Hematopoietic multipotent progenitor cell (in vitro differentiated cells): ENCODE data around the gene ZMYND10. TPM values are rescaled to one million over a fixed set of nuclear protein-coding genes. Genes with fewer than 3 reads are reported as not detected.
A peak's percentile ranks its signal among the peaks of the same experiment; 100 is the strongest.

Source experiments
- DNase-seq, 3 donors: peaks; one replicate each; pipeline ENCODE4 v3.0.0-alpha.2; 2011 to 2015; ENCODE audit warnings: low read depth in 2 of 3, low spot score in 2 of 3
- total RNA-seq: library from RNA; depleted of rRNA; stranded (reverse); fragments of >200 nt; gene quantifications from one replicate; pipeline ENCODE4 v1.2.3, GENCODE V29; 2012

The ZMYND10 gene
- total RNA-seq, 1 donor, result 3.8 TPM

DNA sequence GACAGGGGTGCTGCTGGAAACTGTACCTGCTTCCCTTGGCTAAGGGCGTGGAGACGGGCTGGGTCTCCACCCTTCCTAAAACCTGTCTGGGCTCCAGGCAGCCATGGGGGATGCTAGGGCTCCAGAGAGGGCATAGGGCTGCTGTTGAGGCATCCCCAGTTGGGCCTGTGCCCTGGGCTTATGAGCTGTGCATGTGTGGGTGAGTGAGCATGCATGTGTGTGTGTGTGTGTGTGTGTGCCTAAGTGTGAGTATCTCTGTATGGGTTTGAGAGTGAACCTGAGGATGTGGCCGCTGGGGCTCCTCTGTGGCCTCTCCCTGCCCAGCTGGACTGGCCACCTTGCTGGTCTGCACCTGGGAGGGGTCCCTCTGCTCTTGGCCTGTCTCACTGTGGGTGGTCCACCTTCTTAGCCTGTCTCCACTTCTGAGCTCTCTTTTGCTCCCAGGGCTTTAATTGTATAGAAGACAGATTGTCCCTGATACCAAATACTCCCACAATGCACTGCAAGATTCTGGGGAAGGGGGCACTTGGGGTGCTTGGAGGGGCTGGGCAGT is 25.7 kb upstream of the ZMYND10 start:
- DNase-seq, result no peak

DNA sequence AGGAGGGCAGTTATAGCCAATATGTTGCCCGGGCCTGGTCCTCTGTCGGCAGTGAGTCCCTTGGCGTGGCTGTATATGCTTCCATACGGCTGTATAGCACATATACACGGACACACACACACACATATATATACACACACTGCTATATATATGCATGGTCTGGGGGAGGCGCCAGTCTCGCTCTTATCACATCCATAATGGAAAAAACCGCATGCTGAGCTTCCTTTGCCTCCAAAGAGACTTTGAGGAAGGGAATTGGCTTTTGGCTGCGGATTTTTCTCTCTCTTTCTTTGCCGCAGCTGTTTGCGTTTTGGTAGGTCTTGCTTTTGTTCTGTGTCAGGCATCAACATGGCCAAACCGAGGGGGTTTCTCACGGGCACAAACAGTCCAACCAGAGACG is 25.1 kb upstream of the ZMYND10 start:
- DNase-seq, result peak in 1 of 3 donors; percentile 19

DNA sequence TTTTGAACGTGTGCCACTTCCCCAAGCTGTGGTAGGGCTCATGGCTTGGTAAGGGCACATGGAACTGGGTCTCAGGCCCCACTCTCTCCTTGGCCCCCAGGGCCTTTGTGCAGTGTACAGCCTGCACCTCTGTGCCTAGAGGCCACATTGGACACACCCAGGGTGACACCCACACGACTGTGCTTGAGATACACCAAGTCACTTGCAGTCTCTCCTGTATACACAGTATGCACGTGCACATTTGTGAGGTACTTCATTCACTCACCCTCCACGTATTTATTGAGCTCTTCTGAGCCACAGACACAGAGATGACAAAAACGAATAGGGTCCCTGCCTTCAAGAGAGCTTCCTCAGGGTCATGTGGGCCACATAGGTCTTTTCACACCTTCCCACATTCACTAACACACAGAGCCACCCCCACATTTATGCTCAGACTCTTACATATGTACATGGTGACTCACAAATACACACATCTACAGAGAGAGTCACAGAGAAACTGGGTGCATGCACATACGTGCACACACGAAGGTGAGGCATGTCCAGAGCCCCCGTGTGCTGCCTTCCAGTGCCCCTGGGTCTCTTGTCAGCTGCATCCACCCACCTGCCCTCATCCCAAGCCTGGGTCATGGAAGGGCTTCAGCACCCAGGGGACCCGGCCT is 23.6 kb upstream of the ZMYND10 start:
- DNase-seq, result no peak

DNA sequence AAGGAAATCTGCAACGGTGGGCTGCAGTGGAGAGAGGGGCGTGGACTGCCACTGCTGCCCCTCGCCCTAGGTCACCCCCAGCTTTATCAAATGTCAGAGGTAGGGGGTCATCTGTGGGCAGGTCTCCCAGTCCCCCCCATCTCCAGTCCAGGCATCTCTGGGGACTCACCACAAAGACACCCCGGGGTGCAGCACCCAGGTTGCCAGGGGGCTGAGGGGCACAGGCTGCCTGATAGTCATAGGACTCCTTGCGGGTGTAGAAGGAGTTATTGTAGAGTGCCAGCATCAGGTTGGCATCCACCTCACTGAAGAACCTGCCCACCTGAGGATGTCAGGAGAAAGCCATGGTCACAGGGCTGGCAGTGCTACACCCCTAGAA is 20.3 kb upstream of the ZMYND10 start:
- no peak for DNase-seq

DNA sequence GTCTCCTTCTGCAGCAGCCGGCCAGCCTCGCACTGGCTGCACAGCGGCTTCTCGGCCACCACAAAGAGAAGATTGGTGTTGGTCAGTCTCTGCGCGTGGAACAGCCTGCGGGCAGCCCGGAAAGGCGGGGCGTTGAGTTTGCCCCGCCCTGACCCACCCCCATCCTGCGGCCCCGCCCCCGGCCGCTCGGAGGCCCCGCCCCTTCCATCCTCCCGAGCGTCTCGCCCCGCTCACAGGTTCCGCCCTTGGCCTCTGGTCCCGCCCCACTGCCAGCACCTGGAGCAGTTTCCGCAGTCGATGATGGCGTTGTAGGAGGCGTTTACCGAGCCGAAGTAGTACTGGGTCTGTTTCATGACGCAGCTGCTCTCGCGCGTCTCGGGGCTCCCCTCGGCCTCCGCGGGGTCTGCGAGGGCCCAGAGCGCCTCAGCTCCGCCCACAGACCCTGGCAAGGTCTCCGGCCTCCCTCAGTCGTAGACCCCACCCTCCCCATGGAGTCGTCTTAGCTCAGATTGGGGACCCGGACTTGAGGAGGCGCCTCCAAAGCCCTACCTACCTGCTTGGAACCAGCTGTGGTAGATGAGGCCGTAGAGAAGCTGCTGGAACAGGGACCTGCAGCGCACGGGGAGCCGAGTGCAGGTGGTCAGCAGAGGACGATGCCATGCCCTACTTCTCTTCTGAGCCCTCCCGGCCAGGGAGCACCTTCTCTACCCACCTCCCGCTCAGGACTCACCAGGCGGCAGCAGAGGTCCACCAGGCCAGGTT is 19.7 kb upstream of the ZMYND10 start:
- DNase-seq, result peak; percentile 83 to 96 (median 90)

- peak in 1 of 3 donors; percentile 41 for DNase-seq
Measured at GRCh38 chr3:50364573-50365079, 19.1 kb upstream of the ZMYND10 start.

- DNase-seq, result no peak
Measured at GRCh38 chr3:50359760-50360110, 14.2 kb upstream of the ZMYND10 start.

DNA sequence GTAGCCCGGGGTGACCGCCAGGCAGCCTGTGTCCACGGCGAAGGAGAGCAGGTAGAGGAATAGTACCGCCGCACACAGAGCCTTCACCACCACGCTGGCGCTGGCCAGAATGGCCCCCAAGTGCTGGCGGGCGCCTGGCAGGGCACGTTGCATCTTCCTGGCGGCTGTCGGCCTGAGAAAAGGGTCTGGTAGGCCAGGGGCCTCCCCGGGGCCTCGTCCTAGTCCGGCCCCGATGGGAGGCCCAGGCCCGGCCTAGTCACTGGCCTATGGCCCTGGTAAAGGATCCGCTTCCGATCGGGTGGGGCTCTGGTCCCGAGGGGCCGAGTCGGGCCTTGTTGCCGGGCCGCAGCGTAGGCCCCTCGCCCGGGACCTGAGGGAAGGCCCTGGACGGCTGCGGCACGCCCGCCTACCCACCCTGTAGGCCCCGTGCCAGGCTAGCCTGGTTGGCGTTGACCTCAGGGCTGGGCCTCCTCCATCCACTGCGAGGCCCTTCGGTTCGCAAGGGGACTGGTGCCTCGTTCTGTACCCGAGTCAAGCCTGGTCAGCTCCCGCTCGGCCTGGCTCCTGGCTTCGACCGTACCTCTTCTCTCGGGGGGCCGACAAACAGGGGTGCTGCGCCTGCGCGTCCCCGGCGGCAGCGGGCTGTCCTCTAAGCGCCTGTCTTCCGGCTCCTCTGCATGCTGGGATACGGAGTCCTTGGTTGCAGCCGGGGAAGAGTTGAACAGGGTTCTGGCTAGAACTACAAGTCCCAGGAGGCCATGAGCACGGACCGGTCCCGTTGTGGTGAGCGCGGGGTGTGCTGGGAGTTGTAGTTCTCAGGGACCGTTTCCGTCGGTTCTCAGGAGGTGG is 13.6 kb upstream of the ZMYND10 start, which contains the start of gene TMEM115:
TSS of gene TMEM115 (minus strand) at position 611 of the 849 bp plus-strand sequence. CDS start at position 153, 458 bp downstream.
- peak; percentile 77 to 97 (median 95) for DNase-seq

- DNase-seq, result no peak
Measured at GRCh38 chr3:50358355-50358910, 12.9 kb upstream of the ZMYND10 start.

DNA sequence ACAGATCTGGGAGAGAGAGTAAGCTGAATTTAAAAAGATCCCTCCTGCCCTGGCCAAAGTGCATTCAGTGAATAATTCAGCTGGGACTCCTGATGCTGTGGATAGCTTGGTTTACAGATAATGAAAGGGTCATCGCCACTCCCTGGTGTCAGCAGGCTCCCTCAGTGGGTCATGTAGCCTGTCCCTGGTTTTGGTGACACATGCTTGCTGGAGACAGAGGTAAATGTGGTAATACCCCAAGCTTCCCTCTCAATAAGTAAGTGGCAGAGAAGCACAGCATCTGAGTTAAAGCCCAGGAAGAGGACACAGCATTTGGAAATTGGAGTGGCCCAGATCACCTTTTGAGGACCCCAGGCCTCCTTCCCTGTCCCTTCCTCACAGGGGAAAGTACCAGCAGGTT is 11.9 kb upstream of the ZMYND10 start:
- DNase-seq, result no peak

GRCh38 chr3:50356553-50356952 is 11.0 kb upstream of the ZMYND10 start:
- DNase-seq, result no peak

- no peak for DNase-seq
Measured at GRCh38 chr3:50355829-50356552, 10.5 kb upstream of the ZMYND10 start.

- no peak for DNase-seq
Measured at GRCh38 chr3:50354850-50355249, 9.3 kb upstream of the ZMYND10 start.

GRCh38 chr3:50354186-50354764 is 8.7 kb upstream of the ZMYND10 start:
- no peak for DNase-seq

DNA sequence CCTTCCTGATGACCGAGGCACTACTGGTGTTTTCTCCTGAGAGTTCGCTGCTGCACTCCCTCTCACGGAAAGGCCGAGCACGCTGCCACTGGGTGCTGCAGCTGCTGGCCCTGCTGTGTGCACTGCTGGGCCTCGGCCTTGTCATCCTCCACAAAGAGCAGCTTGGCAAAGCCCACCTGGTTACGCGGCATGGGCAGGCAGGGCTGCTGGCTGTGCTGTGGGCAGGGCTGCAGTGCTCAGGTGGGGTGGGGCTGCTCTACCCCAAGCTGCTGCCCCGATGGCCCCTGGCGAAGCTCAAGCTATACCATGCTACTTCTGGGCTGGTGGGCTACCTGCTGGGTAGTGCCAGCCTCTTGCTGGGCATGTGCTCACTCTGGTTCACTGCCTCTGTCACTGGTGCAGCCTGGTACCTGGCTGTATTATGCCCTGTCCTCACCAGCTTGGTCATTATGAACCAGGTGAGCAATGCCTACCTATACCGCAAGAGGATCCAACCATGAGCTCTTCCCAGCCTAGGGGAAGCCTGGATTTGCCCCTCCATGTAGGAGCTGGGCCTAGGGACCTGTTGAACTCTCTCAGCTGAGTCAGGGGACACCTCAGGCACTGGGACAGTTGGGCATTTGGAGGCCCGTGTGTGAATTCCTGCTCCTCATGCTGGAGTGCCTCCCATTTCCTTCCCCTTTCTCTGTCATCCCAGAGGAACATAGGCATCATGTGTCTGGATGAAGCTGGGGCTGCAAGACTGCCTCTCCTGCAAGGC is 7.9 kb upstream of the ZMYND10 start:
- no peak for DNase-seq

DNA sequence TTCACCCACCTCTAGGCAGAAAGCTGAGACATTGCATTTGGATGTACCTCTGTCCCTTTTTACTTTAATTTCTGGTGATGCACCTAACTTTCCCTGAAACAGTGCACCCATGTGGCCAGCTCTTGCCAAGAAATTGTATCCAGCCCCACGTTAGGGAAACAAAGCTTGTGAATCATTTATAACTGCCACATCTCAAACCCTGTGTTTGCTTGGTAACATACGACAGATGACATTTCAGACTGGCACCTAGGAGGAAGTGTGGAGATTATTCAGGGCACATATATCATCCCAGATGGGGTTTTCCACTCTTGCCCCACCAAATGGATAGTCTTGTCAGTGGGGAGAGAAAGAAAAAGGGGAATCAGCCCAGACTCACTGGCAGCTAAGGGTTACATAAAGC is 7.2 kb upstream of the ZMYND10 start:
- peak in 2 of 3 donors; percentile 63 to 70 for DNase-seq

GRCh38 chr3:50351323-50351697 is 5.8 kb upstream of the ZMYND10 start:
- DNase-seq, result no peak

DNA sequence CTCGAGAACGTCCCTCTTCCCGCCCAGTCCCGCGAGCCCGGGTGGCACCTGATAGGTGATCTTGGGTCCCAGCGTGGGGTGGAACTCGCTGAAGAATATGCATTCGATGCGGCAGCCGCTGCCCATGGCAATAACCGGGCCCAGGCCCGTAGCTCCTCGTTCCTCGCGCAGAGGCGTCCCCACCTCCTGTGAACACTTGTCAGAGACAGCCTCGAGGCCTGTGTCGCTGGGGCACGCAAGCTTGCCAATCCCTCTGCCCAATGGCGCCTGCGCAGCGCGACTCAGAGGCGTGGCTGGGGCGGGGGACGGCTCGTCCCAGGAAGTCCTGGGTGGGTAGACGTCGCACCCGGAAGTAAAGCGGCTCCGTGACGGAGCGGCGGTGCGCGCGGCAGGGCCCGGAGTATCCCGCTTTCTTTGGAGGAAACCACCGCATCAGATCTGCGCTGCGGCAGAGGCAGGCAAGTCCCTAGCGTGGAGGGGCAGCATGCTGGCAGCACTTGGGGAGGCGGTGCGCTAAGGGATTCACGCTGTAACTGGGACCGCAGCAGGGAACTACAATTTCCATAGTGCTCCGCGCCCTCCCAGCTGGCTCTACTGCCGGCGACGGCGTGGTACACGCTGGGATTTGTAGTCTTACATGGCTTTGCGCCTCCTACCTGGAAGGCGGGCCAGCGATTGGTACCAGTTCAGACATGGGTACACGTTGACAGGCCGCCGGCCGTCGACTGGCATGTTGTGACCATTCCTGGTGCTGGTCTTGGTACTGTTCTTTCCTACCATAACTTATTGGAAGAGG is 5.2 kb upstream of the ZMYND10 start, which contains the start of the genes CYB561D2 and NPRL2:
TSS of gene CYB561D2 (plus strand) at position 336 of the 796 bp plus-strand sequence. CDS start 572 bp downstream, outside the sequence.
TSS of gene NPRL2 (minus strand) at position 249 of the 796 bp plus-strand sequence. CDS start at position 126, 123 bp downstream.
- peak; percentile 92 to 95 (median 93) for DNase-seq
